HG02981 (cell line): ENCODE results near the gene NDUFA6.
"Not testable (repeated sequence)": the region's sequence is repeated elsewhere in the genome, so short reads cannot be mapped to it uniquely, and the experiment has no call there.

ENCODE experiments used
- ATAC-seq: cut with Tn5 transposase; IDR thresholded peaks from one replicate; pipeline ENCODE4 v1.9.1; 2021; ENCODE audit warnings: mild to moderate bottlenecking, moderate library complexity; ENCODE audit not compliant: unreplicated experiment

NDUFA6 gene

GRCh38 chr22:42090596-42091454 is at the start of gene NDUFA6:
TSS of gene NDUFA6 (minus strand) at chr22:42090772. CDS start at chr22:42090744, 28 bp downstream.
- peak; percentile 86 for ATAC-seq

DNA sequence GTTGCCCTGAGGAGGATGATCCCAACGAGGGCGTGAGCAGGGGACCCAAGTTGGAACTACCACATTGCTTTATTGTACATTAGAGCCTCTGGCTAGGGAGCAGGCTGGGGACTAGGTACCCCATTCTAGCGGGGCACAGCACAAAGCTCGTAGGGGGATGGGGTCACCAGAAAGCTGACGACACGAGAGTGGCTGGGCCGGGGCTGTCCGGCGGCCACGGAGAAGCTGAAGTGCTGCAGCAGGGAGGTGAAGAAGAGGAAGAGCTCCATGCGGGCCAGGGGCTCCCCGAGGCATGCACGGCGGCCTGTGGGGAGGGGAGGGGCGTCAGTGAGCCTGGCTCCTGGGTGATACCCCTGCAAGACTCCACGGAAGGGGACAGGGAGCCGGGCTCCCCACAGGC is 49.6 kb upstream of the NDUFA6 start:
- not testable (repeated sequence) for ATAC-seq

- not testable (repeated sequence) for ATAC-seq
These were observed 48.9 kb upstream of the NDUFA6 start for GRCh38 chr22:42139508-42139907.

DNA sequence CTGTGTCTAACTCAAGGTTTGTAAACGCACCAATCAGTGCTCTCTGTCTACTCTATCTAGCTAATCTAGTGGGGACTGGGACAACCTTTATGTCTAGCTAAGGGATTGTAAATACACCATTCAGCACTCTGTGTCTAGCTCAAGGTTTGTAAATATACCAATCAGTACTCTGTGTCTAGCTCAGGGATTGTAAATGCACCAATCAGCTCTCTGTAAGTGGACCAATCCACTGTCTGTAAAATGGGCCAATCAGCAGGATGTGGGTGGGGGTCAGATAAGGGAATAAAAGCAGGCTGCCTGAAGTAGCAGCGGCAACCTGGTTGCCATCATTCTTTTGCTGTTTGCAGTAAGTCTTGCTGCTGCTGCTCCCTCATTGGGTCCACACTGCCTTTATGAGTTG is 48.4 kb upstream of the NDUFA6 start:
- ATAC-seq: no peak

GRCh38 chr22:42138122-42138770 is 47.7 kb upstream of the NDUFA6 start:
- ATAC-seq: no peak

GRCh38 chr22:42135688-42136087 is 45.1 kb upstream of the NDUFA6 start:
- not testable (repeated sequence) for ATAC-seq

GRCh38 chr22:42134100-42135020 is 43.8 kb upstream of the NDUFA6 start:
- ATAC-seq: no peak

DNA sequence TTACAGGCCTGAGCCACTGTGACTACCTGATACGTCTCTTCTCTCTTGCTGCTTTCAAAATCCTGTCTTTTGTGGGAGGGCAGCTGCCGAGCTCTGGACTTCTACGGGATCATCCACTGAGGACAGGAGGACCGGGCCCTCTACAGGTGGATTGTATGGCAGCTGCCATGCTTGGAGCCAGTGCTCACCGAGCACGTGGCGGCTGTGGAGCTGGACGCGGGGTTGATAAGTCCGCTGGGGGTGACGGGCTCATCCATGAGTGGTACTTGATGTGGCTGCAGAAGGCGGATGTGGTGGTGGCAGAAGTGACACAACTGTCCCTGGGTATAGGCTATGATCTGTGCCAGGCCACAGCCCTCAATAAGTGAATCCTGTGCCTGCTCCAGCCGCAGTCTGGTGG is 41.9 kb upstream of the NDUFA6 start:
- no peak for ATAC-seq

DNA sequence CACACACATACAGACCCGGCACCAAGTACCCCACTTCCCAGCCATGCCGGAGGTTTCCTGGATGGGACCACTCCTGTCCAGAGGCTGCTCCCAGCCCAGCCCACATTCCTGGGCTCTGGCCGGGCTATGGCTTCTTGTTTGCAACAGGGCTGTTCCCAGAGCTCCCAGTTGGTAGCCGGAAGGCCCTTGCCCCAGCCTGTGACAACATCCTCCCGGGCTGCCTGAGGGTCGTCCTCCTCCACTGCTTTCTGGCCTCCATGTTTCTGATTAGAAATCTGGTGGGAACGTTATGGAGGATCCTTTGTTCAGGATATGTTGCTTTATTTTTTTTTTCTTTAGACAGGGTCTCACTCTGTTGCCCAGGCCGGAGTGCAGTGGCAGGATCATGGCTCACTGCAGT is 41.0 kb upstream of the NDUFA6 start:
- no peak for ATAC-seq

DNA sequence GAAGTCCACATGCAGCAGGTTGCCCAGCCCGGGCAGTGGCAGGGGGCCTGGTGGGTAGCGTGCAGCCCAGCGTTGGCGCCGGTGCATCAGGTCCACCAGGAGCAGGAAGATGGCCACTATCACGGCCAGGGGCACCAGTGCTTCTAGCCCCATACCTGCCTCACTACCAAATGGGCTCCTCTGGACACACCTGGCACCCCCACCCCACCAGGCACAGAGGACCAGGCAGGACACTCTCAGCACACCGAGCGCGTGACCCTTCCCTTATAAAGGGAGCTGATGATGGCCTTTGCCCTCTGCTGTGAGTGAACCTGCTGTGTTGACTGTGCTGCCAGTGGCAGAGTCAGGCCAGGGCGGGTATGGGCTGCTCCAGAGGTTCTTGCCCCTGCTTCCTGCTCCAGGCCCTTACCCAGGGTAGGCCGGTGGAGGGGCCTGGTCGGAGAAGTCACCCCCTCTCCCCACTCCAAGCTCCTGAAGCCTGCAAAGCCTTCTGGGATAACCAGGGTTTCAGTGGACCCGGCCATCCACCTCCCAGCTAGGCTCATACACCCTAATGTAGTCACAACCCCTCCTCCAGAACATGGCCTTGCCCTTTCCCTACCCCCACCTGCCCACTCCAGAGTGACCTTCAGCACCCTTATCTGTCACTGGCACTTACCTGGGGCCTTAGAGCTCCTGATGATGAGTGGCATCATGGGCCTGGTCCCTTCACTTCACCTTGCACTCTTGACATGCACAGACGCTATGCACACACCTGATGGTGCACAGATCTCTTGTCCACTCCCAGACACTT is 40.3 kb upstream of the NDUFA6 start, which contains the start of gene CYP2D6:
CYP2D6 (minus strand) TSS at position 172 of the 793 bp plus-strand sequence; CDS start at position 153, 19 bp downstream.
- not testable (repeated sequence) for ATAC-seq

DNA sequence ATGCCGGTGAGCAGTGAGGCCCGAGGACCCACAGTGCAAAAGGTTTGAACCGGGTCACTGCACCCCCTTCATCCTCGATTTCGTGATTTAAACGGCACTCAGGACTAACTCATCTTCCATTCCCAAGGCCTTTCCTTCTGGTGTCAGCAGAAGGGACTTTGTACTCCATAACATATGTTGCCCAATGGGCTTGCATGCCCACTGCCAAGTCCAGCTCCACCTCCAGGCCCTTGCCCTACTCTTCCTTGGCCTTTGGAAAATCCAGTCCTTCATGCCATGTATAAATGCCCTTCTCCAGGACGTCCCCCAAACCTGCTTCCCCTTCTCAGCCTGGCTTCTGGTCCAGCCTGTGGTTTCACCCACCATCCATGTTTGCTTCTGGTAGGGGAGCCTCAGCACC is 39.6 kb upstream of the NDUFA6 start:
- not testable (repeated sequence) for ATAC-seq

- not testable (repeated sequence) for ATAC-seq
These were observed 38.5 kb upstream of the NDUFA6 start for GRCh38 chr22:42128776-42129694.

- ATAC-seq: not testable (repeated sequence)
These were observed 37.4 kb upstream of the NDUFA6 start for GRCh38 chr22:42128007-42128406.

GRCh38 chr22:42127606-42128005 is 37.0 kb upstream of the NDUFA6 start:
- ATAC-seq: no peak

GRCh38 chr22:42123529-42123928 is 33.0 kb upstream of the NDUFA6 start:
- not testable (repeated sequence) for ATAC-seq

GRCh38 chr22:42120231-42121021 is 29.9 kb upstream of the NDUFA6 start:
- ATAC-seq: not testable (repeated sequence)

GRCh38 chr22:42116848-42117424 is 26.4 kb upstream of the NDUFA6 start:
- no peak for ATAC-seq

DNA sequence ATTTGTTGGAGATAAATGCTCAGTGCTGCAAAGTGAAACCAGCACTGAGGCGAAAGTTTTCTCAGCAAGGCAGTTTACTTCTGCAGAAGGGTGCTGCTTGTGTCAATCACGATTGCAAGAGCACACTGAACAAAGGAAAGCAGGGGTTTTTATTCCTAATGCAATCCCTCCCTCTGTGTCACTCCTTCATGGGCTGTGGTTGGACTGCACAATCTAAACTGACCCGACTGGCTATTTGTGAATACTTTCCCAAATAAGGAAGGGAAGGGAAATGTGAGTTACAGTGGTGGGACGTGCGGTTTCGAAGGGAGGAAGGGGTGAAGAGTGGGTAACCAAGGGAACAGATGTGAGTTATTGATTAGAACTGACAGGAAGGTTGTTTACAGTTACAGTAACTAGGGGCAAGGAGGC is 24.9 kb upstream of the NDUFA6 start:
- ATAC-seq: not testable (repeated sequence)
